Nephron (organoid): ENCODE results near the gene ASNSD1.
A peak's percentile ranks its signal among the peaks of the same experiment; 100 is the strongest.

Experiments
- H3K27ac Mint-ChIP-seq, 3 experiments: 2 replicates each; pipeline ENCODE4 v1.8.0; 2020; ENCODE audit warnings: mixed read lengths in 3 of 3, mild to moderate bottlenecking in 2 of 3, moderate library complexity in 1 of 3
- H3K27me3 Mint-ChIP-seq: 2 replicates; pipeline ENCODE4 v1.8.0; 2021; ENCODE audit warnings: low read depth, mild to moderate bottlenecking, moderate library complexity, mixed read lengths
- H3K36me3 Mint-ChIP-seq: 2 replicates; pipeline ENCODE4 v1.8.0; 2020; ENCODE audit warnings: low read depth, mixed read lengths
- H3K4me1 Mint-ChIP-seq: 2 replicates; pipeline ENCODE4 v1.8.0; 2020; ENCODE audit warnings: mixed read lengths
- H3K4me3 Mint-ChIP-seq, 3 experiments: 2 replicates each; pipeline ENCODE4 v1.8.0; 2020; ENCODE audit warnings: mild to moderate bottlenecking in 3 of 3, mixed read lengths in 3 of 3, moderate library complexity in 2 of 3
- H3K9me3 Mint-ChIP-seq: 2 replicates; pipeline ENCODE4 v1.8.0; 2020; ENCODE audit warnings: mixed read lengths
- CTCF ChIP-seq, 3 experiments: fragments of 200-600 bp; sonication (generic); IDR thresholded peaks; one replicate each; pipeline ENCODE4 v1.5.0; 2021; ENCODE audit warnings: antibody characterized with exemption in 3 of 3; ENCODE audit not compliant: unreplicated experiment in 3 of 3

Gene ASNSD1

GRCh38 chr2:189621781-189622180 is 39.5 kb upstream of the ASNSD1 start:
- H3K27ac Mint-ChIP-seq, result peak overlapping the region; percentile 70 to 87 (median 81)
- no peaks in the 10 kb centered on the region for H3K27me3 Mint-ChIP-seq
- no peak for TF ChIP-seq CTCF (IDR thresholded peaks at IDR 0.05; ENCODE audit: unreplicated experiment in 3 of 3)
- no peaks in the 10 kb centered on the region for H3K9me3 Mint-ChIP-seq
- H3K4me1 Mint-ChIP-seq, result peaks cover 23% of the 10 kb centered on the region
- no peaks in the 10 kb centered on the region for H3K36me3 Mint-ChIP-seq
- no peak overlapping the region for H3K4me3 Mint-ChIP-seq

- Mint-ChIP-seq H3K36me3 (no peaks in the 10 kb centered on the region), H3K27ac (no peak overlapping the region)
Observed at GRCh38 chr2:189623049-189623448, 38.2 kb upstream of the ASNSD1 start.

DNA sequence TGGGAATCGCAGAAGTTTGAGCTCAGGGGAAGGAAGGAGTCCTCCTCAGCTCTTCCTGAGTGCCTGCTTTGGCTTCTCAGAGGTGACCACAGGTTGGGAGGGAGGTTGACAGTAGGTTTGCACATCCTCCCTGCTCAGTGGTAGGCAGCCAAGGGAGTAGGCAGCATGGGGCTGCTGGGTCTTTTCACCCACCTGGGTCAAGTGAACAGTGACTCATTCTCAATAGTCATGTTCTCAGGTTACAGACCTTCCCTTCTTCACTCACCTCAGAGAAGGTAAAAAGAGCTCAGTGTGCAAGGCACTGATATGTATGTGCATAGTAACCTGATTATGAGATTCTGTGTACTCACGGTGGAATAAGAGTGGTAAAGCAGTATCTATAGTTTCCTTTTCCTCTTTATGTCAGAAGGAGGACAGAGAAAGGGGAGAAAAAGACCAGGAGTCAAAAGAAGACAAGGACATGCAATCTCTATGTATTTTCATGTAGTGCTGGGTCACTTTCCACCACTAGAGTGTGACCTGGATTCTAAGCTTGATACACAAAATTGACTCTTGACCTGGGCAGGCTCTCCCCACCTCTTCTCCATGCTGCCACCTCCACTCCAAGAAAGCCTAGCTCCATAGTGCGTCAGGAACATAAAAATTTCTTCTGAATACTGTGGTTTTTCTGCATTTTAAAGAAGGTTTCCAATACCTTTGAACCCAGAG is 36.5 kb upstream of the ASNSD1 start:
- Mint-ChIP-seq H3K27ac (peak overlapping the region in 2 of 3 experiments; percentile 18 to 39), H3K9me3 (no peaks in the 10 kb centered on the region), H3K36me3 (no peaks in the 10 kb centered on the region), H3K27me3 (no peaks in the 10 kb centered on the region), H3K4me3 (no peak overlapping the region), H3K4me1 (peaks cover 24% of the 10 kb centered on the region)
- TF ChIP-seq CTCF (IDR thresholded peaks at IDR 0.05; ENCODE audit: unreplicated experiment in 3 of 3), result no peak

More at GRCh38 chr2:189623049-189623448, 38.2 kb upstream of the ASNSD1 start:
- H3K4me1 Mint-ChIP-seq, result peaks cover 23% of the 10 kb centered on the region
- H3K9me3 Mint-ChIP-seq, result no peaks in the 10 kb centered on the region
- no peak for TF ChIP-seq CTCF (IDR thresholded peaks at IDR 0.05; ENCODE audit: unreplicated experiment in 3 of 3)
- no peak overlapping the region for H3K4me3 Mint-ChIP-seq
- no peaks in the 10 kb centered on the region for H3K27me3 Mint-ChIP-seq

DNA sequence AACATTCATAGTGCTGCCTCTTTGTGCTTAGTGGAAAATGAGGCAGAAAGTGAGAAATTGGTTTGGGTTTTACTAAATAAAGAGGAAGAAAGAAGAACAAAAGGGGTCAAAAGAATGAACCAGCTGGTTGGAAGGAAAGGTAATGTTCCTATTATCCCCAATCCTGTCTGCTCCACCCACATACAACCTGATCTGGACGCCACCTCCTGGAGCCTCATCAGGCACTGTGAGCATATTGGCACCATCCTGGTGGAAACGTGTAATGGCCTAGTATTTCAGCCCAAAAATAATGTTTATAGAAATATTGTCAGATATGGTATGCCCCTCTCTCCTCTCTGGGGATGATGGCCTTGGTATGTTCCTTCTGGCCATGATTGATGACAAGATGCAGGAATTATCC is 35.6 kb upstream of the ASNSD1 start:
- H3K9me3 Mint-ChIP-seq, result no peaks in the 10 kb centered on the region
- H3K27ac Mint-ChIP-seq, result no peak overlapping the region

DNA sequence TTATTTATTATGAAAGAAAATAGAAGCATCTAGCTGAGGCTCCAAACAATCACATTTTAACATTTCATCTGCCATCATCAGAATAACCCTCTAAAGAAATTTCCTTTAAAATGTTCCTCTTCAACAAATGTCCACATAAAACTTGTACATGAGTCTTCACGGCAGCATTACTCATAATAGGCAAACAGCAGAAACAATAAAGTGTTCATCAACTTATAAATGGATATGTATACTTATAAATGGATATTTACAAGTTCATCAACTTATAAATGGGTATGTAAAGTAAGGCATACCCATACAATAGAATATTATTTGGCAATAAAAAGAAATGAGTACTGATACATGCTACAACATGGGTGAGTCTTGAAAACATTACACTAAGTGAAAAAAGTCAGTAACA is 33.5 kb upstream of the ASNSD1 start:
- TF ChIP-seq CTCF (IDR thresholded peaks at IDR 0.05; ENCODE audit: unreplicated experiment in 3 of 3), result no peak
- no peaks in the 10 kb centered on the region for H3K9me3 Mint-ChIP-seq
- no peaks in the 10 kb centered on the region for H3K27me3 Mint-ChIP-seq
- H3K4me1 Mint-ChIP-seq, result peaks cover 25% of the 10 kb centered on the region
- H3K36me3 Mint-ChIP-seq, result no peaks in the 10 kb centered on the region
- H3K4me3 Mint-ChIP-seq, result no peak overlapping the region
- peak overlapping the region in 2 of 3 experiments; percentile 37 to 92 for H3K27ac Mint-ChIP-seq

More for the DNA sequence above, 35.6 kb upstream of the ASNSD1 start:
- H3K27me3 Mint-ChIP-seq, result no peaks in the 10 kb centered on the region
- no peak for TF ChIP-seq CTCF (IDR thresholded peaks at IDR 0.05; ENCODE audit: unreplicated experiment in 3 of 3)
- H3K4me3 Mint-ChIP-seq, result no peak overlapping the region
- peaks cover 28% of the 10 kb centered on the region for H3K4me1 Mint-ChIP-seq
- no peaks in the 10 kb centered on the region for H3K36me3 Mint-ChIP-seq
